ENCODE results near the gene POM121L2. TPM values are rescaled to one million over a fixed set of nuclear protein-coding genes. Genes with fewer than 3 reads are reported as not detected.

Gene POM121L2
- total and polyA plus RNA-seq, 10 of the 15 experiments (the other 5 are each of a cell fraction or from before 2014, with no cell fraction given) = 0.04 TPM; not detected in 9

DNA sequence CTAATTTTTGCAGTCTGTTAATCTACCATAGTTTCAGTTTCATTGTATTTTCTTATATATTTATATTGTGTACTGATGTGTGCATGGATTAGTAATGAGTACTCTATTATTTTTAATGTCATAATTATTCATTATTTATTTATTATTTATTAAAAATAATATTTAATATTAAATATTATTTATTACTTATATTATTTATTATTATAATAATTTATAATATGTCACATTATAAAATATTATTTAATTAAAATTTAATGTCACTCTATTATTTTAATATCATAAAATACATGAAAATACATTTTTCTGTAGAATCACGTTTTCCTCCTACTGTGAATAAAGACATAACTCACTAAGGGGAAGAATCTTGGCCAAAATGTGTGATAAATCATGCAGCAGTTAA, 30.5 kb downstream of the POM121L2 start:
- H3K9ac ChIP-seq (ENCODE audit: control insufficient read depth, insufficient read depth, low read length) = no peak overlapping the region

More for the DNA sequence above, 30.5 kb downstream of the POM121L2 start:
- TF ChIP-seq ZNF274 (IDR thresholded peaks at IDR 0.05; ENCODE audit: insufficient read depth, insufficient read length) (no peak), GATAD2B (conservative IDR thresholded peaks at IDR 0.05; ENCODE audit: low read depth) (no peak), CHD1 (IDR thresholded peaks at IDR 0.05; ENCODE audit: low read depth, low read length) (no peak), RUNX3 (IDR thresholded peaks at IDR 0.05; ENCODE audit: low read length) (no peak), ZNF622 (IDR thresholded peaks at IDR 0.05) (no peak), IRF4 (IDR thresholded peaks at IDR 0.05; ENCODE audit: low read depth, low read length) (no peak), POLR2AphosphoS2 (IDR thresholded peaks at IDR 0.05; ENCODE audit: low read depth, low read length) (no peak), POLR2AphosphoS5 (IDR thresholded peaks at IDR 0.05; ENCODE audit: low read length) (no peak), ZBTB40 (IDR thresholded peaks at IDR 0.05; ENCODE audit: borderline replicate concordance) (no peak), ZNF207 (IDR thresholded peaks at IDR 0.05; ENCODE audit: borderline replicate concordance) (no peak), JUNB (IDR thresholded peaks at IDR 0.05) (no peak)
- TF ChIP-seq, protein P1, sequence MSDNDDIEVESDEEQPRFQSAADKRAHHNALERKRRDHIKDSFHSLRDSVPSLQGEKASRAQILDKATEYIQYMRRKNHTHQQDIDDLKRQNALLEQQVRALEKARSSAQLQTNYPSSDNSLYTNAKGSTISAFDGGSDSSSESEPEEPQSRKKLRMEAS (IDR thresholded peaks at IDR 0.05; ENCODE audit: low read depth, low read length) = no peak
- ATAC-seq = no peak
- H3K27ac ChIP-seq (ENCODE audit: control insufficient read depth, insufficient read depth) = no peak overlapping the region
- BruUV-seq (replicated peaks) = no TSS peak
- H3K4me1 ChIP-seq (ENCODE audit: control insufficient read depth, insufficient read depth, low read length) = no peaks in the 10 kb centered on the region; the same call in 1 of the 2 replicates
- ChIA-PET CTCF (no interaction called here), SMC1A (ENCODE audit: uncharacterized antibody, unreplicated experiment) (no interaction called here), POLR2A (interaction anchor here (1.0 kb wide), 1 partner anchor 25 kb away, joined by 4 read pairs; no protein-coding TSS in a partner anchor), RAD21 (ENCODE audit: unreplicated experiment) (no interaction called here)
- no peaks in the 10 kb centered on the region for H3K27me3 ChIP-seq (replicated peaks in 1 of 2; ENCODE audit: control insufficient read depth in 2 of 2, insufficient read depth in 2 of 2, low read length in 1 of 2)
- intact Hi-C loops (cut with micrococcal nuclease; ENCODE audit: unreplicated experiment) (no loop called here), in situ Hi-C loops (cut with MboI) (no loop called here)
- no peaks in the 10 kb centered on the region for H4K20me1 ChIP-seq (ENCODE audit: control insufficient read depth, insufficient read depth)
- no peak overlapping the region for H2AFZ ChIP-seq (ENCODE audit: control insufficient read depth, low read depth, low read length)
- no peak overlapping the region for H3K4me2 ChIP-seq (ENCODE audit: control insufficient read depth, insufficient read depth)
- 0% methylated on average over 1 of the region's 1 CpG for WGBS (ENCODE audit: insufficient coverage, insufficient replicate concordance, low lambda C conversion rate, missing lambda C conversion rate)
- no peak overlapping the region for H3K4me3 ChIP-seq
- no peaks in the 10 kb centered on the region for H3K36me3 ChIP-seq (ENCODE audit: control insufficient read depth in 2 of 2, insufficient read depth in 2 of 2, low read length in 1 of 2)
- FAIRE-seq = no peak
- no peak for DNase-seq (ENCODE audit: low read depth, low spot score)
- no peaks in the 10 kb centered on the region for H3K79me2 ChIP-seq (ENCODE audit: control insufficient read depth, insufficient read depth, low read length)
- peaks cover 9% of the 10 kb centered on the region; the same call in 2 of the 3 replicates for H3K9me3 ChIP-seq (replicated peaks; ENCODE audit: control insufficient read depth, insufficient read depth, low read length)

Measured in GM12878 (cell line).